Measurements from ENCODE around the gene RAB6B. TPM values are rescaled to one million over a fixed set of nuclear protein-coding genes. Genes with fewer than 3 reads are reported as not detected.

The RAB6B gene
- total RNA-seq, 1 experiment from 2014 or later, result 0.52 TPM

DNA sequence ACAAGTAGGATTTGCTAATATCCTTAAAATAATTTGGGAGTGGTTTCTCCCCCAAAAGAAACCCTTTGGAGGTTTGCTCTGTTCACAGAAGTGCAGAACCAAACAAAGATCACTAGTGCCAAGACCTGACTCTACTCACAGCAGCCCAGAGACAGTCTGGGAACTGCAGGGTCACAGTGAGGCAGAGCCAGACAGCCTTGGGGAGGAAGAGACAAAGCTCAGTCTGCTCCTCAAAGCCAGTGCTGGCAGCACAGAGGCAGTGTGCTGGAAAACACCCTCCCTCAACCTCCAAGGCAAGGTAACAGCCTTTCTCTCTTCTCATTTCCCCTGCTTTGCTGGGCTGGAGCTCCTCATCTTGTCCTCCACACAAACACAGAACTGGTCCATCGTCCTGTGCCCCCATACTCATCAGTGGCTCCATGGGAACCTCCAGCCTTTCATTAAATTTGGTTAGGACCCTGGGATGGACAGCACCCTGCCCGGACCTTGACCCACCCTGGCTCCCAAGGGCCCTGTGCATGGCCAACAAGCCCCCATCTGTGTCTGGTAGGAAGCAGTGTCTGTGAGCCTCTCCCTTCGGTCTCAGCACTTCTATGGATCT is 12.6 kb downstream of the RAB6B start:
- Histone ChIP-seq H3K79me2 (ENCODE audit: low read depth) (no peaks in the 10 kb centered on the region), H4K20me1 (ENCODE audit: insufficient read depth) (no peaks in the 10 kb centered on the region), H3K36me3 (ENCODE audit: low read depth) (no peaks in the 10 kb centered on the region), H3K4me1 (replicated peaks; ENCODE audit: insufficient read depth) (peaks cover 16% of the 10 kb centered on the region), H3K9me3 (ENCODE audit: insufficient read depth, low read depth) (peaks cover 3% of the 10 kb centered on the region; the same call in 1 of the 2 replicates), H3K27me3 (ENCODE audit: insufficient read depth, low read depth) (0 out of 2 replicates have a peak, but pooled peaks cover 3% of the 10 kb centered on the region), H3K9me2 (ENCODE audit: insufficient read depth) (no peaks in the 10 kb centered on the region), H3K27ac (no peak overlapping the region), H3F3A (ENCODE audit: insufficient read depth, low read depth) (no peaks in the 10 kb centered on the region), H3K4me2 (no peak overlapping the region), H3K4me3 (no peak overlapping the region), H2AFZ (no peak overlapping the region)
- no peak for DNase-seq
- intact Hi-C loops (cut with micrococcal nuclease; ENCODE audit: unreplicated experiment), result no loop called here
- BruUV-seq (replicated peaks), result no TSS peak
- CTCF ChIA-PET, result no interaction called here
- POLR2A ChIA-PET (ENCODE audit: unreplicated experiment), result no interaction called here
- no peak for TF ChIP-seq EZH2 (IDR thresholded peaks at IDR 0.05; ENCODE audit: low read depth)
- TF ChIP-seq, protein P1, sequence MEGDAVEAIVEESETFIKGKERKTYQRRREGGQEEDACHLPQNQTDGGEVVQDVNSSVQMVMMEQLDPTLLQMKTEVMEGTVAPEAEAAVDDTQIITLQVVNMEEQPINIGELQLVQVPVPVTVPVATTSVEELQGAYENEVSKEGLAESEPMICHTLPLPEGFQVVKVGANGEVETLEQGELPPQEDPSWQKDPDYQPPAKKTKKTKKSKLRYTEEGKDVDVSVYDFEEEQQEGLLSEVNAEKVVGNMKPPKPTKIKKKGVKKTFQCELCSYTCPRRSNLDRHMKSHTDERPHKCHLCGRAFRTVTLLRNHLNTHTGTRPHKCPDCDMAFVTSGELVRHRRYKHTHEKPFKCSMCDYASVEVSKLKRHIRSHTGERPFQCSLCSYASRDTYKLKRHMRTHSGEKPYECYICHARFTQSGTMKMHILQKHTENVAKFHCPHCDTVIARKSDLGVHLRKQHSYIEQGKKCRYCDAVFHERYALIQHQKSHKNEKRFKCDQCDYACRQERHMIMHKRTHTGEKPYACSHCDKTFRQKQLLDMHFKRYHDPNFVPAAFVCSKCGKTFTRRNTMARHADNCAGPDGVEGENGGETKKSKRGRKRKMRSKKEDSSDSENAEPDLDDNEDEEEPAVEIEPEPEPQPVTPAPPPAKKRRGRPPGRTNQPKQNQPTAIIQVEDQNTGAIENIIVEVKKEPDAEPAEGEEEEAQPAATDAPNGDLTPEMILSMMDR (conservative IDR thresholded peaks at IDR 0.05), result no peak

DNA sequence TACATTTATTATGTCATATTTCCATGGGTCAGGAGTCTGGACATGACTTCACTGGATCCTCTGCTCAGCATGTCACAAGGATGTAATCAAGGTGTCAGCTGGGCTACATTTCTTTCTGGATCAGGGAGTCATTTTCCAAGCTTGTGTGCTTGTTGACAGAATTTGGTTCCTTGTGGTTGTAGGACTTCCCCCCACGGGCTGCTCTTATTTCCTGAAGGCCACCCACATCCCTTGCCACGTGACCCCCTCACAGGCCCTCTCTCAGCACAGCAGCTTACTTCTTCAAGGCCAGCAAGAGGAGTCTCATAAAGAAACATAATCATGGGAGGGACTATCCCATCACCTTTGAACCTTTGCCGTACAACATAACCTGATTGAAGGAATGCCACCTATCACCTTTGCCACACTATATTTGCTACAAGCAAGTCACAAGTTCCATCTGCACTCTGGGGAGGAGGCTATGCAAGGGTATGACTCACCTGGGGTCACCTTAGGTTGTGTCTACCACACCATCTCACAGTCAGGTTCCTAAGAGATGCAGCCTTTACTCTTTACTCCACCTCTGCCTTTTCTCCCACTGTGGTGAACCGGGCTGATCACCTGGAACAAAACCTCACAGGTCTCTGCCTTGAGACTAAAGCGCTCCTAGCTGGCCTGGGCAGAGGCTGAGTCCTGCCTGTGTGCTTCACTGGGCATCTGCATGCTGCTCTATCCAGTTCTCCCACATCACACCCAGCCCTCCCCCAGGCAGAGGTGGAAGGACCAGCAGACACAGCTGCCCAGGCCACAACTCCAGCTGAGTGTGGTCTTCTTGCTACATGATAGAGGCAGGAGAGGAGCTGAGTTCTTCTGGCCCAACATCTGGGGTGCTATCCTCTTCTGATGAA is 13.5 kb downstream of the RAB6B start:
- 0 out of 2 replicates have a peak, but pooled peaks cover 3% of the 10 kb centered on the region for H3K27me3 ChIP-seq (ENCODE audit: insufficient read depth, low read depth)
- peaks cover 4% of the 10 kb centered on the region; the same call in 1 of the 2 replicates for H3K9me3 ChIP-seq (ENCODE audit: insufficient read depth, low read depth)
- H3K9me2 ChIP-seq (ENCODE audit: insufficient read depth), result no peaks in the 10 kb centered on the region
- DNase-seq, result peak in 1 of 2 experiments; percentile 73
- ChIA-PET CTCF (no interaction called here), POLR2A (ENCODE audit: unreplicated experiment) (no interaction called here)
- no peak overlapping the region for H2AFZ ChIP-seq
- H3K79me2 ChIP-seq (ENCODE audit: low read depth), result no peaks in the 10 kb centered on the region
- TF ChIP-seq, protein P1 (conservative IDR thresholded peaks at IDR 0.05), result no peak
- no peak for TF ChIP-seq EZH2 (IDR thresholded peaks at IDR 0.05; ENCODE audit: low read depth)
- H3K36me3 ChIP-seq (ENCODE audit: low read depth), result no peaks in the 10 kb centered on the region
- H3F3A ChIP-seq (ENCODE audit: insufficient read depth, low read depth), result no peaks in the 10 kb centered on the region
- BruUV-seq (replicated peaks), result no TSS peak
- H3K27ac ChIP-seq, result no peak overlapping the region
- intact Hi-C loops (cut with micrococcal nuclease; ENCODE audit: unreplicated experiment), result no loop called here
- peak overlapping the region; percentile 33; the same call in 1 of the 2 replicates for H3K4me2 ChIP-seq
- no peak overlapping the region for H3K4me3 ChIP-seq
- H3K4me1 ChIP-seq (replicated peaks; ENCODE audit: insufficient read depth), result peaks cover 16% of the 10 kb centered on the region
- H4K20me1 ChIP-seq (ENCODE audit: insufficient read depth), result no peaks in the 10 kb centered on the region

DNA sequence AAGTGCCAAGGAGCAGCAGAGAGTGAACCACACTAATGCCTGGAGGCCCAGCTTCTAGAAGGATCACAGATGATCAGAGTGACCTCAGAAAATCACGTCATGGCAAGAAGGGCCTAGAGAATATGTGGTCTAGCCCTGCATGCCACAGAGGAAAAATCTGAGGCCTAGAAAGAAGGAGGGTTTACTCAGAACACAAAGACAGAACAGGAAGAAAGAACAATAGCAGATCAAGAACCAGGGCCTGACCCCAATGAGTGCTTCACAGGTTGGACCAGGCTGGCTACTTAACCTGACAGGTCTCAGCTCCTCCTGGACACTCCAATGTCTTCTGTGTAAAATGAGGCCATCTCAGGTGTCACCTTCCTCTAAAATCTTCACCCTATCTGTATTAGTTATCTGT is 14.2 kb downstream of the RAB6B start:
- no TSS peak for BruUV-seq (replicated peaks)
- no peaks in the 10 kb centered on the region for H4K20me1 ChIP-seq (ENCODE audit: insufficient read depth)
- ChIA-PET CTCF (no interaction called here), POLR2A (ENCODE audit: unreplicated experiment) (no interaction called here)
- no peaks in the 10 kb centered on the region for H3K79me2 ChIP-seq (ENCODE audit: low read depth)
- intact Hi-C loops (cut with micrococcal nuclease; ENCODE audit: unreplicated experiment), result no loop called here
- no peak overlapping the region for H3K27ac ChIP-seq
- no peaks in the 10 kb centered on the region for H3K36me3 ChIP-seq (ENCODE audit: low read depth)
- peaks cover 4% of the 10 kb centered on the region; the same call in 1 of the 2 replicates for H3K9me3 ChIP-seq (ENCODE audit: insufficient read depth, low read depth)
- TF ChIP-seq, protein P1 (conservative IDR thresholded peaks at IDR 0.05), result no peak
- H3K4me3 ChIP-seq, result no peak overlapping the region
- no peaks in the 10 kb centered on the region for H3K9me2 ChIP-seq (ENCODE audit: insufficient read depth)
- peaks cover 16% of the 10 kb centered on the region for H3K4me1 ChIP-seq (replicated peaks; ENCODE audit: insufficient read depth)
- no peak overlapping the region for H2AFZ ChIP-seq
- H3K27me3 ChIP-seq (ENCODE audit: insufficient read depth, low read depth), result 0 out of 2 replicates have a peak, but pooled peaks cover 3% of the 10 kb centered on the region
- H3F3A ChIP-seq (ENCODE audit: insufficient read depth, low read depth), result no peaks in the 10 kb centered on the region
- no peak for DNase-seq
- H3K4me2 ChIP-seq, result no peak overlapping the region

Measured in PC-9 (cell line).